Measurements from ENCODE around the gene PASK.
"Not testable (repeated sequence)": the region's sequence is repeated elsewhere in the genome, so short reads cannot be mapped to it uniquely, and the experiment has no call there.

The PASK gene

DNA sequence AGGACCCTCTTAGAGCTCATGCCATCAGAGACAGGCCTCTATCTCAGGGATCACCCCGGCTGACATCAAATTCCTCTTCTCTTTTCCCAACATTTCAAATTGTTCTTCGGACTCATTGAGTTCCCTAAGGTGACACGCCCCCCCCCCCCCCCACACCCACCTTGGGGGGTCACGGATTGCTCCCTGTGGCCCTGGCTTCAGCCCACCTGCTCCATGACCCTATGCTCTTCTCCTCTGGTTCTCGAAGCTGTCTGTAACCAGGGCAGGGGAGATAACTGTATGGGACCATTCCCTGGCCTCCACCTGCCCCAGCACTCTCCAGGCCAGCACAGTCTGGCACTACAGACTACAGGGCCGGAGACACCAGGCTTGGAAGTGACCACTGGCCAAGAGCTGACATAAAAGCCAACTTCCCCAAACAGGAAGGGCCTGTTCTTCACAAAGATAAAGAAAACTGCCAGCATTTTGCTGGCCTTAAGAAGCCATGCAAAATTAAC, 54.3 kb downstream of the PASK start:
- Histone ChIP-seq H3K4me1 (ENCODE audit: control insufficient read depth in 1 of 2, insufficient read depth in 2 of 2, low read length in 2 of 2) (peaks cover 0 to 6% of the 10 kb centered on the region in 2 donors), H3K4me3 (ENCODE audit: low read depth in 1 of 2, low read length in 2 of 2) (no peak overlapping the region), H3K9me3 (ENCODE audit: control insufficient read depth in 1 of 2, low read length in 2 of 2) (no peaks in the 10 kb centered on the region), H3K36me3 (ENCODE audit: control insufficient read depth in 1 of 2, insufficient read depth in 2 of 2, low read length in 2 of 2) (peaks cover 52 to 79% of the 10 kb centered on the region in 2 donors), H3K27ac (ENCODE audit: low read length) (no peak overlapping the region), H3K27me3 (ENCODE audit: low read depth, low read length) (no peaks in the 10 kb centered on the region)

DNA sequence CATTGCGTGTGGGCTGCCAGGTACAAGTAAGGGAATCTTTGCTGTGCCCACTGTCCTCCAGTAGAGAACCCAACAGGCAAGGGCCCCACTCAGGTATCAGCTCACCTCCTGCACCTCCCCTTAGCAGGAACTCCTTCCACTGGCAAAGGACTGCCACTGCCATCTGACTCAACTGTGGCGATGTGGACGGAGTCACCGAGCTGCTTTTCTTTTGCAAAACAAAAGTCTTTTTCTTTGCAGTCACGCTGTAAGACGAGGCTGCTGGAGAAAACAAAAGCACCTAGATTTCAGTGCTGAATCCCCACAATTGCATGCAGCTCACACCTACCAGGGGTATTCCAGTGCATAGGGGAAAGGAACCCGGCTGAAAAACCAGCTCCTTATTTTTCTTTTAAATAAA, 55.1 kb downstream of the PASK start:
- Histone ChIP-seq H3K36me3 (ENCODE audit: control insufficient read depth in 1 of 2, insufficient read depth in 2 of 2, low read length in 2 of 2) (peaks cover 57 to 79% of the 10 kb centered on the region in 2 donors), H3K27ac (ENCODE audit: low read length) (no peak overlapping the region), H3K4me1 (ENCODE audit: control insufficient read depth in 1 of 2, insufficient read depth in 2 of 2, low read length in 2 of 2) (no peaks in the 10 kb centered on the region), H3K27me3 (ENCODE audit: low read depth, low read length) (no peaks in the 10 kb centered on the region), H3K9me3 (ENCODE audit: control insufficient read depth in 1 of 2, low read length in 2 of 2) (no peaks in the 10 kb centered on the region), H3K4me3 (ENCODE audit: low read depth in 1 of 2, low read length in 2 of 2) (no peak overlapping the region)

DNA sequence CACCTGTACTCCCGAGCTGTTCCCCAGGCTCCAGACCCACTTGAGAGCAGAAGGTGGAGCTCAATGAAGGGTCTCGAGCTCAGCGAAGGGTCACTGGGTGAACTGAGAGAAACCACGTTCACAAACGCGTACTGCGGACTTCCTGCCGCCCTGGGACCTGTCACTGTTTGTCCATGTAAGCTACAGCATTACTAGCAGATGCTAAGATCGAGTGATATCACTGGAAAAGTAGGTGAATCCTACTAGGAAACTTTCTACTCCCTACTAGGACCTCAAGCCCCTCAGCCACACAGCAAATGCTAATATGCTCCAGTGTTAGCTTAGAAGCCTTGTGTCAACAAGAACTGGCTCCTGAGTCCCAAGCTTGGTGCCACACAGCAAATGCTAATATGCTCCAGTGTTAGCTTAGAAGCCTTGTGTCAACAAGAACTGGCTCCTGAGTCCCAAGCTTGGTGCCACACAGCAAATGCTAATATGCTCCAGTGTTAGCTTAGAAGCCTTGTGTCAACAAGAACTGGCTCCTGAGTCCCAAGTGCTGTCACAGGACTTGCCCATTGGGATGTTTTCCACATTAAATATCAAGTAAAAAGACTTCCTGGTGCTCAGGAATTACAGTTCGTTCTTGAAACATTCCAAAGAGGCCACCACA, 56.0 kb downstream of the PASK start:
- not testable (repeated sequence) for H3K4me1 ChIP-seq (ENCODE audit: control insufficient read depth in 1 of 2, insufficient read depth in 2 of 2, low read length in 2 of 2); H3K9me3 ChIP-seq (ENCODE audit: control insufficient read depth in 1 of 2, low read length in 2 of 2); H3K4me3 ChIP-seq (ENCODE audit: low read depth in 1 of 2, low read length in 2 of 2); H3K27me3 ChIP-seq (ENCODE audit: low read depth, low read length); H3K27ac ChIP-seq (ENCODE audit: low read length)
- H3K36me3 ChIP-seq (ENCODE audit: control insufficient read depth in 1 of 2, insufficient read depth in 2 of 2, low read length in 2 of 2) = peaks cover 66 to 84% of the 10 kb centered on the region in 2 donors

DNA sequence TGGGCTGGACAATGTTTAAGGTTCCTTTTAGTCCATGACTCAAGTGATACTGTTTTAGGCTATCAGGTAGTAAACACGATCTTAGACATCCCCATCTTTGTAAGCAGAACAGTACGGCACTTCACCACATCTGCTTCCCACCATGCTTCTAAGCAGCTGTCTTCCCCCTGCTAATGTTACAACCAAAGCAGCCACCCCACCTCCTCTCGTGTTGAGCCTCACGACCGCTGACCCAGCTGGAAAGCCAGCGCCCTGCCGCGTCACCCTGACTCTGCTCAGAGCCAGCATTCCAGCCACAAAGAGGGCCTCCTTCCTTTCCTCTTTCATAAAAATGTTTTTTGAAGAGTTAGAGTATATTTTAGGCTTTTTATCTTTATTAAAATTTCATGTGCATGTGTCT, 56.6 kb downstream of the PASK start:
- Histone ChIP-seq H3K4me1 (ENCODE audit: control insufficient read depth in 1 of 2, insufficient read depth in 2 of 2, low read length in 2 of 2) (no peaks in the 10 kb centered on the region), H3K9me3 (ENCODE audit: control insufficient read depth in 1 of 2, low read length in 2 of 2) (no peaks in the 10 kb centered on the region), H3K36me3 (ENCODE audit: control insufficient read depth in 1 of 2, insufficient read depth in 2 of 2, low read length in 2 of 2) (peaks cover 71 to 89% of the 10 kb centered on the region in 2 donors), H3K4me3 (ENCODE audit: low read depth in 1 of 2, low read length in 2 of 2) (no peak overlapping the region), H3K27me3 (ENCODE audit: low read depth, low read length) (no peaks in the 10 kb centered on the region), H3K27ac (ENCODE audit: low read length) (no peak overlapping the region)

DNA sequence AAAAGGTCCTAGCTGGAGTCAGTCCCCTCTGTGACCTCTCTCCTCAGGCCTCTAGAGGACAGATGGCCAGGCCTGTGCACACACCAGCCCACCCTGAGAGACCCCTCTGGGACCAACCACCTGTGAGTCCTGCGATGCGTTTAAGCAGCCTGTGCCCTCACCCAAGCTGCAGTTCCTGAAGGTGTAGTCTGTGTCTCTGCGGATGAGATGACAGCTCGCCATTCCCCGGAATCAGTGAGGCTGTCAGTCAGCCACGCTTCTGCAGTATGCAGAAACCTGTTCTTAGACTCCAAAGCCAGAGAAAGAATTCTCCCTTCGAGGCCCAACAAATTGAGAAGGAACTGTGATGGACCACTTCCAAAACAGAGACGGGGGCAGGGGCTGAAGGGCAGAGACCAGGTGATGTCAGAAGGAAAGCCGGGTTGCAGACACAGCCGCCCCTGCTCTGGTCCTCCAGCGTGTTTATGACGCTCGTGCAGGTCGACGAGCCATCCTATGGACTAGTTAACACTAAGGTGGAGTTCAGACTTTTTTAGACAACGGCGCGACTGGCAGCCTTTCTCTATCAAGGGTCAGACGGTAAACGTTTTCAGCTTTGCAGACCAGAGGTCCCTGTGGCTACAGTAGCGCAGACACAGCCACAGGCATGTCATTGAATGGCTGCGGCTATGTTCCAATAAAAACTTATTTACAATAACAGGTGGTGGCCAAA, 57.4 kb downstream of the PASK start:
- Histone ChIP-seq H3K4me3 (ENCODE audit: low read depth in 1 of 2, low read length in 2 of 2) (no peak overlapping the region), H3K9me3 (ENCODE audit: control insufficient read depth in 1 of 2, low read length in 2 of 2) (no peaks in the 10 kb centered on the region), H3K36me3 (ENCODE audit: control insufficient read depth in 1 of 2, insufficient read depth in 2 of 2, low read length in 2 of 2) (peaks cover 71 to 96% of the 10 kb centered on the region in 2 donors), H3K27ac (ENCODE audit: low read length) (no peak overlapping the region), H3K27me3 (ENCODE audit: low read depth, low read length) (no peaks in the 10 kb centered on the region), H3K4me1 (ENCODE audit: control insufficient read depth in 1 of 2, insufficient read depth in 2 of 2, low read length in 2 of 2) (no peaks in the 10 kb centered on the region)

DNA sequence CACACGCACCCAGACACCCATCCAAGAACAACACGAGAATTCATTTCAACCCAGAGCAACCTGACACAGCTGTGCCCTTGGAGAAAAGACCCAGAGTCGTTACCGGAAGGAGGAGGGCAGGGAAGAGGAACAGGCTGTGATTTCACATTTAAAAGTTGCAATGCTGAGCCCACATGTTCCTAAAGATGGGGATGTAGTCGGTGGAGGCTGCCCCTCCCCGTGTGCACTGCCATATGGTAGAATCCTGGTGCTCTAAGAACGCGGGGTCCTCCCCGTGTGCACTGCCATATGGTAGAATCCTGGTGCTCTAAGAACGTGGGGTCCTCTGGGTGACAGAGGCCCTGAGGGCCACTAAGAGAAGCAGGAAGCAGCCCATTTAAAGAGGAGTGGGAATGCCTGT, 58.1 kb downstream of the PASK start:
- Histone ChIP-seq H3K9me3 (ENCODE audit: control insufficient read depth in 1 of 2, low read length in 2 of 2) (no peaks in the 10 kb centered on the region), H3K4me3 (ENCODE audit: low read depth in 1 of 2, low read length in 2 of 2) (no peak overlapping the region), H3K36me3 (ENCODE audit: control insufficient read depth in 1 of 2, insufficient read depth in 2 of 2, low read length in 2 of 2) (peaks cover 71 to 96% of the 10 kb centered on the region in 2 donors), H3K27me3 (ENCODE audit: low read depth, low read length) (no peaks in the 10 kb centered on the region), H3K4me1 (ENCODE audit: control insufficient read depth in 1 of 2, insufficient read depth in 2 of 2, low read length in 2 of 2) (no peaks in the 10 kb centered on the region), H3K27ac (ENCODE audit: low read length) (no peak overlapping the region)

DNA sequence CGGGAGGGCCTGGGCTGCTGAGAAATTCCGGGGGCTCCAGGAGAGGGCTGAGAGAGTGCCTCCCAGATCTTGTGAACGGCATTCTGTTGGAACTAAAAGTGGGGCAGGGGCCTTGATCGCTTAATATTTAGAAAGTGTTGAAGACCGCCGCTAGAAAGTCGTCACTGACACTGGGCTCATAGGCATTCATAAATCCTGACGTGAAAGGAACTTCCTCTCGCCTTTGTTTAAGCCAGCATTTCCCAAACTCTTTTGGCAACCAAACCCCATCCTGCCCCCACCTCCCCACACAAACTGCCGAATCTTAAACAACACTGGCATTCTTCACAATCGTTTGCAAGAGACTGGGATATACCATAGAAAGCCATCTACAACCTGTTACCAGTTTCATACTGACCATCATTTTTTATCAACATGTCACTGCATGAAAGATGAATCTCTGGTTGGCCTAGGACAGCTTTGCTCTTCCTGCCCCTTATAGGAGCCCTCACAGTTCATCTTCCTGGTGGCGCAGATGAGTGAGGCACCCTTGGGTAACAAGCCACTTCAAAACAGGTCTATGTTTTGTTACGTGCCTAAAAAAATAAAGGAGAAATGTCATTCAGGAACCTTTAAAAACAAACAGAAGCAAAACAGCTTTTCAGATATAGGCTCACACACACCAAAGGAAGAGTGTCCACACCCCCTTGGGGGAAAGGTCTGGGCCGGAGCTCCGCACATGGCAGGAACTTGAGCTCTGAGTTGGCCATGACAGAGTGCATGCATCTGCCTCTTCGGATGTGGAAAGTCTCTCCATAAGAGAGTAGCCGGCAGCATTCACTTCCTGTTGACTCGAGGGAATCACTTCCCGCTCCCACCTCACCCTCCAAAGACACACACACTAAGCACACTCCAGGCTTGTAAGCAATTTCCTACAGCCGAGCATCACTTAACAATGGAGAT, 60.2 kb downstream of the PASK start:
- Histone ChIP-seq H3K4me1 (ENCODE audit: control insufficient read depth in 1 of 2, insufficient read depth in 2 of 2, low read length in 2 of 2) (no peaks in the 10 kb centered on the region), H3K36me3 (ENCODE audit: control insufficient read depth in 1 of 2, insufficient read depth in 2 of 2, low read length in 2 of 2) (peaks cover 54 to 84% of the 10 kb centered on the region in 2 donors), H3K27ac (ENCODE audit: low read length) (no peak overlapping the region)

DNA sequence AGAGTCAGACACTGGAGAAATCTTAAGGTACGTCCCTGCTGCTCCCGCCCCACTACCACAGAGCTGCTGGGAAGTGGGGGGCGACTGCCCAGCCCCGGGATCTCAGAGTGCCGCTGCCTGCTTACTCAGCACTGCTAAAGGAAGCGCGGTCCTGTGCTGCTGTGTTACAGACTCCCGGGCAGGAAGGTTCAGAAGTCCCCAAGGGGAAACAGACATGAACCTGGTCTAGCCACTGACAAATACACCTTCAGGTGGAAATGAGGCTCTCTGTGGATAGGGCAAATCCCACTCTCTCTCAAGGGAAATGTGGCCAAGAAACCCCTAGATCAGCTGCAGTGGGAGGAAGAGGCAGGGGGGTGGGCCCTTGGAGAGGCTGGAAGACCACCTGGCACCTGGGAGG, 60.9 kb downstream of the PASK start:
- H3K4me3 ChIP-seq (ENCODE audit: low read depth in 1 of 2, low read length in 2 of 2) = no peak overlapping the region
- H3K36me3 ChIP-seq (ENCODE audit: control insufficient read depth in 1 of 2, insufficient read depth in 2 of 2, low read length in 2 of 2) = peaks cover 47 to 77% of the 10 kb centered on the region in 2 donors
- H3K9me3 ChIP-seq (ENCODE audit: control insufficient read depth in 1 of 2, low read length in 2 of 2) = no peaks in the 10 kb centered on the region
- H3K27me3 ChIP-seq (ENCODE audit: low read depth, low read length) = no peaks in the 10 kb centered on the region
- no peaks in the 10 kb centered on the region for H3K4me1 ChIP-seq (ENCODE audit: control insufficient read depth in 1 of 2, insufficient read depth in 2 of 2, low read length in 2 of 2)
- H3K27ac ChIP-seq (ENCODE audit: low read length) = no peak overlapping the region

More for the DNA sequence above, 60.2 kb downstream of the PASK start:
- H3K27me3 ChIP-seq (ENCODE audit: low read depth, low read length) = no peaks in the 10 kb centered on the region
- no peaks in the 10 kb centered on the region for H3K9me3 ChIP-seq (ENCODE audit: control insufficient read depth in 1 of 2, low read length in 2 of 2)
- no peak overlapping the region for H3K4me3 ChIP-seq (ENCODE audit: low read depth in 1 of 2, low read length in 2 of 2)

DNA sequence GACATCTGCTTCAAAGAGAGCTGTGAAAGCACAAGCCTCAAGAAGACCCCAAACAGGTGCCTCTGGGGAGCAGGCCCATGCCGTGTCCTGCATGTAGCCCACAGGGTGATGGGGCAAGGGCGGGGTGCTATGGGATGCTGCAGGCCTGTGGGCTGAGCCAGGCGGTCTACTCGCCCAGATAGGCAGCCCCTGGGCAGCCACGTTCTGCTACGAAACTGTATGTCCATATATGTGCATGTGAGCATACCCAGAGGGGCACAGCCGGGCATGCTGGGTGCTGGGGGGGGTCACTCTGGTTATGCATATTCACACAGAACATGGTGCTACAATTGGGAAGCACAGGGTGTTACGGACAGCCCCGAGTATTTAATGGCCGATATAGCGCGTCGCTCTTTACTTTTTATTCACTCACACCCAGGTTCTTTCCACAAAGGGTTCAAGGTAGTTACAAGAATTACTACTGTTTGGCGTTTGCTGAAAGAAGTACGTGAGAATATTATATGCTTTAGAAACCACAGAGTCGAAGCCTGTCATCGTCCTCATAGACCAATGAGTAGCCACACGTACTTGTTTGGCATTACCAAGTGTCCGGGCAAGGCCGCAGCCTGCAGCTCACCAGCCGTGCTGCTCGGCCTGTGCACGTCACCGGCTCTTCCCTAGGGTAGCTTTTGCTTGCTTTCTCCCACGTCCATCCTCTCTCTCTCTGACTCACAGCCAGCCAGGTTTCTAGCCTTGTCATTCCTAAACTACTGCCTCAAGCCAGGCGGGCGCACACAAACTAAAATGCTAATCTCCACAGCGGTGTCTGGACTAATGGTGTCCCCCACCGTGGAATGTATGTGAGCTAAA, 61.6 kb downstream of the PASK start:
- Histone ChIP-seq H3K36me3 (ENCODE audit: control insufficient read depth in 1 of 2, insufficient read depth in 2 of 2, low read length in 2 of 2) (peaks cover 43 to 70% of the 10 kb centered on the region in 2 donors), H3K4me1 (ENCODE audit: control insufficient read depth in 1 of 2, insufficient read depth in 2 of 2, low read length in 2 of 2) (no peaks in the 10 kb centered on the region), H3K27me3 (ENCODE audit: low read depth, low read length) (no peaks in the 10 kb centered on the region), H3K4me3 (ENCODE audit: low read depth in 1 of 2, low read length in 2 of 2) (no peak overlapping the region), H3K27ac (ENCODE audit: low read length) (no peak overlapping the region), H3K9me3 (ENCODE audit: control insufficient read depth in 1 of 2, low read length in 2 of 2) (no peaks in the 10 kb centered on the region)

DNA sequence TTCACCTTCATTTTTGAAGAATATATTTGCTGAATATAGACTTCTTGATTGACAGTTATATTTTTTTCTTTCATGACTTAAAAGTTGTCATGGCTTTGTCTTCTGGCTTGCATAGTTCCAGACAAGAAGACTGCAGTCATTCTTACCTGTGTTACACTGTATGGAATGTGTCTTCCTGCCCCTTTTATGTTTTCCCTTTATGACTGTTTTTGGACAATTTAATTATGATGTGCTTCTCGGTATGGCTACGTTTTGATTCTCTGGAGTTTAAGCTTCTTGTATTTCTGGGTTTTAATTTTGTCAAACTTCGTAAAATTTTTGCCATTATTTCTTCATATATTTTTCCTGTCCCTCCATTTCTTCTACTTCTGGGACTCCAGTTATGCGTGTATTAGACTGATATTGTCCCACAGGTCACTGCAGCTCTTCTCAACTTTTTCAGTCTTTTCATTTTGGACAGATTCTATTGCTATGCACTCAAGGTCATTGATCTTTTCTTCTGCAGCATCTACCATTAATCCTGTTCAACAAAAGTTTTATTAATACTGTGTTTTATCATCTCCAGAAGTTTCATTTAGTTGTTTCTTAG, 64.3 kb downstream of the PASK start:
- Histone ChIP-seq H3K9me3 (ENCODE audit: control insufficient read depth in 1 of 2, low read length in 2 of 2) (no peaks in the 10 kb centered on the region), H3K27me3 (ENCODE audit: low read depth, low read length) (no peaks in the 10 kb centered on the region), H3K36me3 (ENCODE audit: control insufficient read depth in 1 of 2, insufficient read depth in 2 of 2, low read length in 2 of 2) (peaks cover 37 to 45% of the 10 kb centered on the region in 2 donors), H3K4me3 (ENCODE audit: low read depth in 1 of 2, low read length in 2 of 2) (no peak overlapping the region), H3K27ac (ENCODE audit: low read length) (no peak overlapping the region), H3K4me1 (ENCODE audit: control insufficient read depth in 1 of 2, insufficient read depth in 2 of 2, low read length in 2 of 2) (no peaks in the 10 kb centered on the region)

Measured in muscle layer of duodenum (tissue), 2 donors.